HG02870 (cell line): ENCODE results near the gene ZNF646.

Source experiments
- ATAC-seq: cut with Tn5 transposase; IDR thresholded peaks from one replicate; pipeline ENCODE4 v1.9.1; 2021; ENCODE audit warnings: mild to moderate bottlenecking, moderate library complexity; ENCODE audit not compliant: unreplicated experiment

ZNF646 gene

DNA sequence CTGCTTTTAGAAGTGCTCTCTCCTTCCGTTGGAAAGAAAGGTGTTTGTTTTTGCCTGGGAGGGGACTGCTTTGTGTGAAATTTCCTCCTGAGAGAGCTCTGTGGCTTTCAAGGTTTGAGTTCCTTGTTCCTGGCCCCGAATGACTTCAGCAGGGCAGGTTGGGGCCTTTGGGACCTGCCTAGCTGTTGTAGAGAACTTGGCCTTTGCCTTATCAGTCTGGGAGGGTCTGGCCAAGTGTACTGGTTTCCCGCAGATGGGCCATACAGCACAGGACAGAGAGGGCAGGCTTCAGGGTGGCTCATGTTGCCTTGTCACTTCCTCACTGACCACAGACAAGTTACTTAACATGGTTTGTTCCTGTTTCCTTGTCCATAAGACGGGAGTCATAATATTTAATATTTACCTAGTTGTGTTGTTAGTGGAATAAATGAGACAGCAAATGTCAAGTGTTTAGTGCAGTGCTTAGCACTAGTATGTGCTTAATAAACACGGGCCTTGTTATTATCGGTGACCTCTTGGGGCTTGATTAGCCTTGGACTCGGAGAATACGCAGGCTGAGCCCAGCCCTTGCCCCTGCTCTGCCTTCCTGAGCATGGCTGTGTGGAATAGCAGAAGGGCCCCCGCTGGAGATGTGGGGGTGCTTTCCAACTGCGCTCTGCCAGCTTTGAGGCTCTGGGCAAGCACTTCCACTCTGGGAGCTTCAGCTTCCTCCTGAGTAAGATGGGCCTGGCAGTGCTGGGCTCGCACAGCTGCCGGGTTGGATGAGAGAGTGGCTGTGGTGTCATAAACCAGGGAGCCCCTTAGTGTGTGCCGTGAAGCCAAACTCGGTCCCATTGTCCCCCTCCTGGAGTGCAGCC is 54.7 kb downstream of the ZNF646 start:
- ATAC-seq, result no peak

DNA sequence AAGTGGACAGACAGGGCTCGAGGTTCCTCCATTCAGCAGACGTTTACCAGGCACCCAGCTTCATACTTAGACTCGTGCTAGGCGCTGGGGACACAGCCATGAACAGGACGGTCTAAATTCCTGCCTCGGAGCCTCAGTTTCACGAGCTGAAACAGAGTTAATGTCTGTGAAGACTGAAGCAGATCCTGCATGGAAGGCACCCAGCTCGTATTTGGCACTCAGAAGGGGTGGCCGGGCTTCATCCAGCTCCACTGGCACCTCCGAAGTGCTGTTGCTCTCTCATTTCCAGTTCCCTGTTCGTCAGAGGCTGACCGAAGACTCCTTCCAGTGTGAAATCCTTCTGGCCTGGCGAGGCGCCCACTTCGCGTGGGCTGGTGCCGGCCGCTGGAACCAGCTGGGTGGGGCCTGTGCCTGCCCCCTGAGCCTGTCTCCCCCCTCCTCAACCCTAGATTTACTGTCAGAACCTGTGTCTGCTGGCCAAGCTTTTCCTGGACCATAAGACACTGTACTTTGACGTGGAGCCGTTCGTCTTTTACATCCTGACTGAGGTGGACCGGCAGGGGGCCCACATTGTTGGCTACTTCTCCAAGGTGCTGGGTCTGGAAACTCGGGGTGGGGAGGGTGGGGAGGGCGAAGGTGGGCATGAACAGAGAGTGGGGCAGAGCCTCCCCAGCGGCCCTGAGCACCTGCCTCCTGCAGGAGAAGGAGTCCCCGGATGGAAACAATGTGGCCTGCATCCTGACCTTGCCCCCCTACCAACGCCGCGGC is 55.5 kb downstream of the ZNF646 start:
- ATAC-seq, result no peak

DNA sequence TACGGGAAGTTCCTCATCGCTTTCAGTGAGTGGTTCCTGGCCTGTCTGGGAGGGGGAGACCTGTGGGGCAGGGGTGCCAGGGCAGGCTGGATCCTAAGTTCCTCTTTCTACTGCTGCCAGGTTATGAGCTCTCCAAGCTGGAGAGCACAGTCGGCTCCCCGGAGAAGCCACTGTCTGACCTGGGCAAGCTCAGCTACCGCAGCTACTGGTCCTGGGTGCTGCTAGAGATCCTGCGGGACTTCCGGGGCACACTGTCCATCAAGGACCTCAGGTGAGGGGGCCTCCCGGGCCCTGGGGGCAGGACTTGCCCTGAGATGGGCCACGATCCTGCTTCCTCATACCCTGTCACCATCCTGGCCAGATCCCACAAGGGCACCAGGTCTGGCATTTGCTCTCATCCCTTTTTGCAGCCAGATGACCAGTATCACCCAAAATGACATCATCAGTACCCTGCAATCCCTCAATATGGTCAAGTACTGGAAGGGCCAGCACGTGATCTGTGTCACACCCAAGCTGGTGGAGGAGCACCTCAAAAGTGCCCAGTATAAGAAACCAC is 56.2 kb downstream of the ZNF646 start:
- no peak for ATAC-seq

DNA sequence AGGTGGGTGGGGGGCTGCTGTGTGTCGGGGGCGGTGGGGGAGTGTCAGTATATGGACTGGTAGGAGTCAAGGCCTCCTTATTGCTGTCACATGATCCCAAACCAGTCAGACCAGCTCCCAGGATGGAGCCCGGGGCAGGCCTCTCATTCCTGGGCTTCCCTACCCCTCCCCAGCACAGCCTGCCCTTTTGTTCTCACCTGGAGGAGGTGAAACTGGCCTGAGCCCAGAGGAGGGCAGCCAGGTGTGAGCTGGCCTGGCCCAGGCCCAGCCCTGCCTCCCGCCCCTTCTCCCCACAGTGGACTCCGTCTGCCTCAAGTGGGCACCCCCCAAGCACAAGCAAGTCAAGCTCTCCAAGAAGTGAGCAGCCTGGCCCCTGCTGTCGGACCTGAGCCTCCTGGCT is 56.7 kb downstream of the ZNF646 start:
- ATAC-seq, result no peak

DNA sequence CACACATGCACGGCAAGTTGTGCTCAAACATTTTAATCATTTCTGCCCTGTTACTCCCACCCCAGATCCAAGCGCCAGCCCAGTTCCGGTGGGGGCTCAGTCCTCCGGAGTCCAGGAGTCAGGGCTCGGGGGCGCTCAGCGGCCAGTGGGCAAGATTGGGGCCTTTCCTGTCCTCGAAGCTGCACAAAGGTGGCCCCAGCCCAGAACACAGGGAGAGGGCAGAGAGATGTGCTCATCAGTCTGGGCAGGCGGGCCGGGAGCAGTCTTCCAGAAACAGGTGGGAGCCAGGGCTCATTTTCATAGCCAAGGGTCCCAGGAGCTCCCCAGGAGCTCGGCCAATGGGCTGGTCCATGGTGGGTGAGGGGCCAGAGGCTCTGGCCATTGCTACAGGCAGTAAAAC is 57.2 kb downstream of the ZNF646 start:
- ATAC-seq, result no peak

DNA sequence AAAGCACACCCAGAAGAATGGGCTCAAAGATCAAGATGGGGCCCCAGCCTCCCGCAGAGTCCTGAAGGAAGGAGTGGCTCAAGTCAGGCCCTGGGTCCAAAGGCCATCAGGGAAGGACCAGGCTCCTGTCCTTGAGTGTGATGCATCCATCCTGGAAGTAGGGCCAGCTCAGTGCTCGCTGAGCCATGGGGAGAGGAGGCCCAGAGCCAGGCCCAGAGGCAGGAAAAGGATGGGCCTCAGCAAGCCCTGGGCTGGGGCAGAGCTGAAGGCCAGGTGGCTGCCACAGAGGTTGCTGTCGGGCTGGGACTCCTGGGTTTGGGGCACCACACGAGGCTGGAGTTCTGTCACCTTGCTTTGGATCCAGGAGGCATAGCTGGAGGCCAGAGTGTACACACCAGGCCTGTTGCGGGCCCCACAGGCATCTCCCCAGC is 57.6 kb downstream of the ZNF646 start:
- ATAC-seq, result no peak

DNA sequence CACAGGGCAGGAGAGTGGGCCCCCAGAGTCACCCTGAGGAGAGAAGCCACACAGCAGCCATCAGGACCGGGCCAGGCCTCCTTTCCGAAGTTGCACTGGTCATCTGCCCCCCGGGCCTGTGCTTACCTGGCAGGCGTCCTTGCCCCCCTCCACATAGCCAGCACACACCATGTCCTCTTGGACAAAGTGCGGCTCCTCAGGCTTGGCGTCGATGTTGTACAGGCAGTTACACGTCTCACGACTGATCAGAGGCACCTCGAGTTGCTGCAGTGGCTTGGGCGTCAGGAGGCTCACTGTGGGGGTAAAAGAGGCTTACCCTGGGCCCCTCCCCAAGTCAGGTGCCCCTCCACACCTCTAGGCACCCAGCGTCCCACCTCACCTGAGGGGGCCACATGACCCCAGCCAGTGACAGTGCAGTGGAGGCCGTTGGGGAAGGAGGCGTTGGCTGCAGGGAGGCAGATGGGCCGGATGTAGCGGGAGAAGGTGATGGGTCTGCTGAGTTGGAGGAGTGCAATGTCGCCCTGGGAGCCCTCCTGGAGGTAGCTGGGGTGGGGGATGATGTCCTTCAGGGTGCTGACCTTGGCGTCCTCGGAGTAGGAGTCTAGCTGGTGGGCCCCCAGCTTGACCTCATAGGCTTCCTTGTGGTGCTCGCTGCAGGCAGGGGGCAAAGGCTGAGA is 58.2 kb downstream of the ZNF646 start:
- ATAC-seq, result no peak

DNA sequence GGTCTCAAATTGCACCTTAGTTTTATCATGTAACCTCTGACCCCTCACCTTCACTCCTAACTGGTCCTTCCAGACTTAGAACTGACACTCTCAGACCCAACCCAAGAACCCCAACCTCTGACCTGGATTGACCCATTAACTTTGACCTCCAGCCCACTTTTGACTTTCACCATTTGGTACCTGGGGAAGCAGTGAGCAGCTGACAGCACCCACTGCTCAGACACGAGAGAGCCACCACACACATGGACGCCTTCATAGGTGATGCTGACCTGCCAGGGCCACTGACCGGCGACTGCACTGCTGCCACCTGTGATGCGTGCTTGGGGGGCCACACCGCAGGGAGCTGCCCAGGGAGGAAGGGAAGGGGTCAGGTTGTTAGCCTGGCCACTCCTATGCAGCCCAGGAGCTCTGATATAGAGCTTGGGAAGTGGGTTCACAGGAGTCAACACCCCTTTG is 58.9 kb downstream of the ZNF646 start:
- no peak for ATAC-seq
